Hepatocyte (in vitro differentiated cells): Measurements from ENCODE around the gene RAPSN. TPM values are rescaled to one million over a fixed set of nuclear protein-coding genes. Genes with fewer than 3 reads are reported as not detected.

Experiments
- DNase-seq: peaks from one replicate; pipeline ENCODE4 v3.0.0-alpha.2; 2016; ENCODE audit warnings: low spot score
- H2AFZ ChIP-seq: fragments of 200-600 bp; sonication (generic); 2 replicates; pipeline ENCODE4 v1.6.0; 2016; ENCODE audit warnings: antibody characterized with exemption, mild to moderate bottlenecking
- H3K27ac ChIP-seq: fragments of 200-600 bp; sonication (generic); 2 replicates; pipeline ENCODE4 v1.5.1; 2016; ENCODE audit warnings: mild to moderate bottlenecking
- H3K27me3 ChIP-seq: fragments of 200-600 bp; sonication (generic); 2 replicates; pipeline ENCODE4 v1.6.1; 2016
- H3K36me3 ChIP-seq: fragments of 200-600 bp; sonication (generic); replicated peaks from 2 replicates; pipeline ENCODE4 v1.5.1; 2016; ENCODE audit warnings: low read depth; ENCODE audit not compliant: insufficient read depth
- H3K4me1 ChIP-seq: fragments of 200-600 bp; sonication (generic); 2 replicates; pipeline ENCODE4 v1.5.1; 2016; ENCODE audit warnings: mild to moderate bottlenecking, moderate library complexity; ENCODE audit not compliant: insufficient read depth
- H3K4me2 ChIP-seq: fragments of 200-600 bp; sonication (generic); 2 replicates; pipeline ENCODE4 v1.6.0; 2016
- H3K4me3 ChIP-seq: fragments of 200-600 bp; sonication (generic); 2 replicates; pipeline ENCODE4 v1.5.1; 2016; ENCODE audit warnings: mild to moderate bottlenecking
- H3K79me2 ChIP-seq: fragments of 200-600 bp; sonication (generic); 2 replicates; pipeline ENCODE4 v1.6.0; 2017; ENCODE audit warnings: mild to moderate bottlenecking
- H3K9me2 ChIP-seq: fragments of 200-600 bp; sonication (generic); replicated peaks from 2 replicates; pipeline ENCODE4 v1.6.0; 2017; ENCODE audit warnings: mild to moderate bottlenecking; ENCODE audit not compliant: insufficient read depth
- H3K9me3 ChIP-seq: fragments of 200-600 bp; sonication (generic); 2 replicates; pipeline ENCODE4 v1.5.1; 2016; ENCODE audit warnings: low read depth, mild to moderate bottlenecking
- H4K20me1 ChIP-seq: fragments of 200-600 bp; sonication (generic); 2 replicates; pipeline ENCODE4 v1.6.0; 2016; ENCODE audit warnings: mild to moderate bottlenecking; ENCODE audit not compliant: insufficient read depth, poor library complexity, severe bottlenecking
- EZH2 ChIP-seq: fragments of 200-600 bp; sonication (generic); IDR thresholded peaks from 2 replicates; pipeline ENCODE4 v1.6.1; 2016; ENCODE audit warnings: antibody characterized with exemption, mild to moderate bottlenecking, borderline replicate concordance
- EZH2phosphoT487 ChIP-seq: fragments of 200-600 bp; sonication (generic); IDR thresholded peaks from one replicate; pipeline ENCODE4 v1.6.1; 2018; ENCODE audit warnings: antibody characterized with exemption, mild to moderate bottlenecking, low read depth, moderate library complexity; ENCODE audit not compliant: unreplicated experiment, severe bottlenecking
- WGBS: methylation state at CpG from one replicate; pipeline ENCODE4 v1.1.6; 2016; ENCODE audit warnings: low lambda C conversion rate; ENCODE audit errors: missing lambda C conversion rate; 5-methylcytosine and 5-hydroxymethylcytosine counted together
- polyA plus RNA-seq: library from polyadenylated mRNA; unstranded; fragments of >200 nt; fragmentation: Nextera tagmentation; extraction: Ambion mirVana; gene quantifications from 2 replicates; pipeline ENCODE4 v1.2.1, GENCODE V29; 2016
- total RNA-seq: library from RNA; depleted of rRNA; stranded (reverse); fragments of >200 nt; gene quantifications from 2 replicates; pipeline ENCODE4 v1.2.3, GENCODE V29; 2014
- TF ChIP-seq, protein P1 (sequence below): fragments of 200-600 bp; sonication (generic); IDR thresholded peaks from 2 replicates; pipeline ENCODE4 v1.5.1; 2016; ENCODE audit warnings: antibody characterized with exemption, mild to moderate bottlenecking; ENCODE audit not compliant: poor library complexity

RAPSN gene
- total and polyA plus RNA-seq, 2 experiments from 2014 or later, result 0.46 TPM; not detected in 1

DNA sequence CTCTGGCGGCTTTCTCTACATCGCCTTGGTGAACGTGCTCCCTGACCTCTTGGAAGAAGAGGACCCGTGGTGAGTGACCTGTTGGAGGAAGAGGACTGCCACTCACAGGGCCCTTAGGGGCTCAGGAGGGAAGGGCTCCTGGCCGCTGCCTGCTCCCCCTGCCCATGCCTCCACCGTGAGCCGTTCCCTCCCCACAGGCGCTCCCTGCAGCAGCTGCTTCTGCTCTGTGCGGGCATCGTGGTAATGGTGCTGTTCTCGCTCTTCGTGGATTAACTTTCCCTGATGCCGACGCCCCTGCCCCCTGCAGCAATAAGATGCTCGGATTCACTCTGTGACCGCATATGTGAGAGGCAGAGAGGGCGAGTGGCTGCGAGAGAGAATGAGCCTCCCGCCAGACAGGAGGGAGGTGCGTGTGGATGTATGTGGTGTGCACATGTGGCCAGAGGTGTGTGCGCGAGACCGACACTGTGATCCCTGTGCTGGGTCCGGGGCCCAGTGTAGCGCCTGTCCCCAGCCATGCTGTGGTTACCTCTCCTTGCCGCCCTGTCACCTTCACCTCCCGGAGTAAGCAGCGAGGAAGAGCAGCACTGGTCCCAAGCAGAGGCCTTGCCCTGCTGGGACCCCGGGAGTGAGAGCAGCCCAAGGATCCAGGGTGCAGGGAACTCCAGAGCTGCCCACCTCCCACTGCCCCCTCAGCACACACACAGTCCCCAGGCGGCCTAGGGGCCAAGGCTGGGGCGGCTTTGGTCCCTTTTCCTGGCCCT, 33.7 kb downstream of the RAPSN start:
- peak overlapping the region; percentile 90 for H3K27ac ChIP-seq
- DNase-seq, result no peak
- H3K27me3 ChIP-seq, result no peaks in the 10 kb centered on the region
- H3K9me3 ChIP-seq, result no peaks in the 10 kb centered on the region
- H3K79me2 ChIP-seq, result peaks cover 3% of the 10 kb centered on the region
- no peaks in the 10 kb centered on the region for H3K9me2 ChIP-seq
- no peak overlapping the region for H3K4me3 ChIP-seq
- TF ChIP-seq EZH2phosphoT487 (no peak), EZH2 (no peak)
- TF ChIP-seq, protein P1, sequence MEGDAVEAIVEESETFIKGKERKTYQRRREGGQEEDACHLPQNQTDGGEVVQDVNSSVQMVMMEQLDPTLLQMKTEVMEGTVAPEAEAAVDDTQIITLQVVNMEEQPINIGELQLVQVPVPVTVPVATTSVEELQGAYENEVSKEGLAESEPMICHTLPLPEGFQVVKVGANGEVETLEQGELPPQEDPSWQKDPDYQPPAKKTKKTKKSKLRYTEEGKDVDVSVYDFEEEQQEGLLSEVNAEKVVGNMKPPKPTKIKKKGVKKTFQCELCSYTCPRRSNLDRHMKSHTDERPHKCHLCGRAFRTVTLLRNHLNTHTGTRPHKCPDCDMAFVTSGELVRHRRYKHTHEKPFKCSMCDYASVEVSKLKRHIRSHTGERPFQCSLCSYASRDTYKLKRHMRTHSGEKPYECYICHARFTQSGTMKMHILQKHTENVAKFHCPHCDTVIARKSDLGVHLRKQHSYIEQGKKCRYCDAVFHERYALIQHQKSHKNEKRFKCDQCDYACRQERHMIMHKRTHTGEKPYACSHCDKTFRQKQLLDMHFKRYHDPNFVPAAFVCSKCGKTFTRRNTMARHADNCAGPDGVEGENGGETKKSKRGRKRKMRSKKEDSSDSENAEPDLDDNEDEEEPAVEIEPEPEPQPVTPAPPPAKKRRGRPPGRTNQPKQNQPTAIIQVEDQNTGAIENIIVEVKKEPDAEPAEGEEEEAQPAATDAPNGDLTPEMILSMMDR, result no peak
- peak overlapping the region; percentile 57 for H3K4me2 ChIP-seq
- H3K4me1 ChIP-seq, result peaks cover 16% of the 10 kb centered on the region
- no peaks in the 10 kb centered on the region for H4K20me1 ChIP-seq
- H2AFZ ChIP-seq, result no peak overlapping the region
- no peaks in the 10 kb centered on the region for H3K36me3 ChIP-seq
- WGBS, result 88% methylated on average over 31 of the region's 31 CpGs

DNA sequence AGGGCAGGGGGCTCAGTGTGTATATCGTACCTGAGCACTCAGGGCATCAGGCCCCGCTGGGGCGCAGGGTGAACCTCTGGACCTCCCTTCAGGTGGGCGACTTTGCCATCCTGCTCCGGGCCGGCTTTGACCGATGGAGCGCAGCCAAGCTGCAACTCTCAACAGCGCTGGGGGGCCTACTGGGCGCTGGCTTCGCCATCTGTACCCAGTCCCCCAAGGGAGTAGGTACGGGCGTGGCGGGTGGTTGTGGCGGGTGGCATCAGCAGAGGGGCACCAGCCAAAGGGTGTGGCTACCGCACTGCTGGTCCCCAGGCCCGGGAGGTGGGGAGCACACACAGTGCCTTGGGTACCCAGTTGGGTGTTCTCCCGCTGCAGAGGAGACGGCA, 34.3 kb downstream of the RAPSN start:
- peaks cover 18% of the 10 kb centered on the region for H3K4me1 ChIP-seq
- no peak overlapping the region for H3K27ac ChIP-seq
- WGBS, result 96% methylated on average over 18 of the region's 19 CpGs
- TF ChIP-seq EZH2, result no peak
- TF ChIP-seq, protein P1, result no peak
- no peak for TF ChIP-seq EZH2phosphoT487
- no peaks in the 10 kb centered on the region for H3K9me3 ChIP-seq
- no peak for DNase-seq
- H3K36me3 ChIP-seq, result no peaks in the 10 kb centered on the region
- no peaks in the 10 kb centered on the region for H3K9me2 ChIP-seq
- no peaks in the 10 kb centered on the region for H4K20me1 ChIP-seq
- H3K4me3 ChIP-seq, result no peak overlapping the region
- no peaks in the 10 kb centered on the region for H3K27me3 ChIP-seq
- no peak overlapping the region for H2AFZ ChIP-seq
- peaks cover 9% of the 10 kb centered on the region for H3K79me2 ChIP-seq
- no peak overlapping the region for H3K4me2 ChIP-seq

DNA sequence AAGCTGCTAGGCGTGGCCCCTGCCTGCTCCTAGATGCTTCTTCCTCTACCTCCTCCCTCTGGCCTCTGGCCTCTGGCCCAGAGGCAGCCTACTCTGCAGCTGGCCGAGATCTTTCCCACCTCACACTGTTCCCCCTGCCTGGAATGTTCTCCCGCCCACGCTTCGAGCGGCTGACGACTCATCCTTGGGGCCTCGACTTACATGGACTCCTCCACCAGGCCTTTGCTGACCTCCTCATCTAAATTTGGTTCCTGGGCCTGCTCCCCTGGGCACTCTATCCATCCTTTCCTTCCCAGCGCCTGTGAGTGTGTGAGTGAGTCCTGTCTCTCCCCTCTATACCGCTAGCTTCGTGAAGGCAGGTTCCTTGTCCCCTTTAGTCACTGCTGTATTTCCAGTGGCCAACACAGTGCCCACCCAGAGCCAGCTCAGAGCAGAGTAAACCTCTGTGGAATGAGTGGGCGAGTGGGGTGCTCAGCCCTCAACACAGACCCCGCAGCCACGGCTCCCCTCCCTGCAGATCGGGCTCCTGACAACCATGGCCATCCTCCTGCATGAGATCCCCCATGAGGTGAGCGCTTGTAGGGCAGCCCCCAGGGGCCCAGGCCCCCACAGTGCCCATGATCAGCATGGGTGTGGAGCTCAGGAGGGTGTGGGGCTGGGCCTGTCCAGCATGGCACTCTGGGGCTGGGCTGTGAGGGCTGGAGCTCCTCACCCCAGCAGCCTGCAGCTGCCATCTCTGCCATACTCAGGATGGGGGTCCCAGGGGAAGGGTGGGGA, 34.8 kb downstream of the RAPSN start:
- DNase-seq, result no peak
- no peaks in the 10 kb centered on the region for H3K36me3 ChIP-seq
- no peak overlapping the region for H3K4me2 ChIP-seq
- no peak overlapping the region for H2AFZ ChIP-seq
- no peak overlapping the region for H3K4me3 ChIP-seq
- H3K79me2 ChIP-seq, result peaks cover 15% of the 10 kb centered on the region
- H3K9me2 ChIP-seq, result no peaks in the 10 kb centered on the region
- no peaks in the 10 kb centered on the region for H3K27me3 ChIP-seq
- H3K9me3 ChIP-seq, result no peaks in the 10 kb centered on the region
- TF ChIP-seq EZH2, result no peak
- TF ChIP-seq EZH2phosphoT487, result no peak
- TF ChIP-seq, protein P1, result no peak
- H3K4me1 ChIP-seq, result peaks cover 22% of the 10 kb centered on the region
- H3K27ac ChIP-seq, result no peak overlapping the region
- WGBS, result 83% methylated on average over 16 of the region's 16 CpGs
- H4K20me1 ChIP-seq, result no peaks in the 10 kb centered on the region
